Measurements from ENCODE around the gene ZNF236. TPM values are rescaled to one million over a fixed set of nuclear protein-coding genes. Genes with fewer than 3 reads are reported as not detected.

The ZNF236 gene
- total and polyA plus RNA-seq, 10 of the 15 experiments (the other 5 are each of a cell fraction or from before 2014, with no cell fraction given) = 1.0 to 14.4 (median 5.9) TPM

- TF ChIP-seq, protein P1, sequence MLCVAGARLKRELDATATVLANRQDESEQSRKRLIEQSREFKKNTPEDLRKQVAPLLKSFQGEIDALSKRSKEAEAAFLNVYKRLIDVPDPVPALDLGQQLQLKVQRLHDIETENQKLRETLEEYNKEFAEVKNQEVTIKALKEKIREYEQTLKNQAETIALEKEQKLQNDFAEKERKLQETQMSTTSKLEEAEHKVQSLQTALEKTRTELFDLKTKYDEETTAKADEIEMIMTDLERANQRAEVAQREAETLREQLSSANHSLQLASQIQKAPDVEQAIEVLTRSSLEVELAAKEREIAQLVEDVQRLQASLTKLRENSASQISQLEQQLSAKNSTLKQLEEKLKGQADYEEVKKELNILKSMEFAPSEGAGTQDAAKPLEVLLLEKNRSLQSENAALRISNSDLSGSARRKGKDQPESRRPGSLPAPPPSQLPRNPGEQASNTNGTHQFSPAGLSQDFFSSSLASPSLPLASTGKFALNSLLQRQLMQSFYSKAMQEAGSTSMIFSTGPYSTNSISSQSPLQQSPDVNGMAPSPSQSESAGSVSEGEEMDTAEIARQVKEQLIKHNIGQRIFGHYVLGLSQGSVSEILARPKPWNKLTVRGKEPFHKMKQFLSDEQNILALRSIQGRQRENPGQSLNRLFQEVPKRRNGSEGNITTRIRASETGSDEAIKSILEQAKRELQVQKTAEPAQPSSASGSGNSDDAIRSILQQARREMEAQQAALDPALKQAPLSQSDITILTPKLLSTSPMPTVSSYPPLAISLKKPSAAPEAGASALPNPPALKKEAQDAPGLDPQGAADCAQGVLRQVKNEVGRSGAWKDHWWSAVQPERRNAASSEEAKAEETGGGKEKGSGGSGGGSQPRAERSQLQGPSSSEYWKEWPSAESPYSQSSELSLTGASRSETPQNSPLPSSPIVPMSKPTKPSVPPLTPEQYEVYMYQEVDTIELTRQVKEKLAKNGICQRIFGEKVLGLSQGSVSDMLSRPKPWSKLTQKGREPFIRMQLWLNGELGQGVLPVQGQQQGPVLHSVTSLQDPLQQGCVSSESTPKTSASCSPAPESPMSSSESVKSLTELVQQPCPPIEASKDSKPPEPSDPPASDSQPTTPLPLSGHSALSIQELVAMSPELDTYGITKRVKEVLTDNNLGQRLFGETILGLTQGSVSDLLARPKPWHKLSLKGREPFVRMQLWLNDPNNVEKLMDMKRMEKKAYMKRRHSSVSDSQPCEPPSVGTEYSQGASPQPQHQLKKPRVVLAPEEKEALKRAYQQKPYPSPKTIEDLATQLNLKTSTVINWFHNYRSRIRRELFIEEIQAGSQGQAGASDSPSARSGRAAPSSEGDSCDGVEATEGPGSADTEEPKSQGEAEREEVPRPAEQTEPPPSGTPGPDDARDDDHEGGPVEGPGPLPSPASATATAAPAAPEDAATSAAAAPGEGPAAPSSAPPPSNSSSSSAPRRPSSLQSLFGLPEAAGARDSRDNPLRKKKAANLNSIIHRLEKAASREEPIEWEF (IDR thresholded peaks at IDR 0.05; ENCODE audit: insufficient replicate concordance, low read depth, low read length) = no peak
- no peak for TF ChIP-seq HDGF (IDR thresholded peaks at IDR 0.05)
- no peak for TF ChIP-seq CBX5 (IDR thresholded peaks at IDR 0.05; ENCODE audit: low read depth)
These were observed 170.1 kb downstream of the ZNF236 start (continued) for GRCh38 chr18:76992226-76993084.

DNA sequence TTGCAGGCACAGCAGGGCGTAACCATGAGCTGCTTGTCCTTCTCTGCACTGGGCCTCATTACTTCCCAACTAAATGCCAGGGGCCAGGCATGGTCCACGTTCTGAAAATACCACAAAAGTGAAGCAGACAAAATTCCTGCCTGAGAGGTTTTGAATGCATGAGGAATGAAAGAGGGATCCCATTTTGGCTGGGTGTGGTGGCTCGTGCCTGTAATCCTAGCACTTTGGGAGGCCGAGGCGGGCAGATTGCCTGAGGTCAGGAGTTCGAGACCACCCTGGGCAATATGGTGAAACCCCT lies 170.7 kb downstream of the ZNF236 start:
- intact Hi-C loops (cut with micrococcal nuclease; ENCODE audit: unreplicated experiment) (no loop called here), in situ Hi-C loops (cut with MboI) (no loop called here)
- ATAC-seq (no peak), FAIRE-seq (no peak), DNase-seq (ENCODE audit: low read depth, low spot score) (no peak)
- POLR2A ChIA-PET = no interaction called here
- Histone ChIP-seq H2AFZ (ENCODE audit: control insufficient read depth, low read depth, low read length) (no peak overlapping the region), H3K9ac (ENCODE audit: control insufficient read depth, insufficient read depth, low read length) (no peak overlapping the region), H3K4me3 (no peak overlapping the region), H3K36me3 (ENCODE audit: control insufficient read depth in 2 of 2, insufficient read depth in 2 of 2, low read length in 1 of 2) (no peaks in the 10 kb centered on the region), H4K20me1 (ENCODE audit: control insufficient read depth, insufficient read depth) (no peaks in the 10 kb centered on the region), H3K27me3 (replicated peaks in 1 of 2; ENCODE audit: control insufficient read depth in 2 of 2, insufficient read depth in 2 of 2, low read length in 1 of 2) (no peaks in the 10 kb centered on the region), H3K4me1 (ENCODE audit: control insufficient read depth, insufficient read depth, low read length) (peaks cover 9% of the 10 kb centered on the region; the same call in 1 of the 2 replicates), H3K27ac (ENCODE audit: control insufficient read depth, insufficient read depth) (no peak overlapping the region), H3K79me2 (ENCODE audit: control insufficient read depth, insufficient read depth, low read length) (no peaks in the 10 kb centered on the region), H3K9me3 (replicated peaks; ENCODE audit: control insufficient read depth, insufficient read depth, low read length) (no peaks in the 10 kb centered on the region), H3K4me2 (ENCODE audit: control insufficient read depth, insufficient read depth) (no peak overlapping the region)
- RAD21 ChIA-PET (ENCODE audit: unreplicated experiment) = no interaction called here
- SMC1A ChIA-PET (ENCODE audit: uncharacterized antibody, unreplicated experiment) = no interaction called here
- CTCF ChIA-PET = interaction anchor here (1.0 to 1.2 kb wide), 2 partner anchors 11 to 71 kb away, joined by 3 to 4 read pairs; no protein-coding TSS in a partner anchor
- no TSS peak for BruUV-seq (replicated peaks)
- WGBS (ENCODE audit: insufficient coverage, insufficient replicate concordance, low lambda C conversion rate, missing lambda C conversion rate) = 81% methylated on average over 6 of the region's 6 CpGs
- TF ChIP-seq EP300 (IDR thresholded peaks at IDR 0.05; ENCODE audit: borderline replicate concordance in 1 of 2, control insufficient read depth in 1 of 2, low read depth in 2 of 2, low read length in 2 of 2) (no peak), FOS (IDR thresholded peaks at IDR 0.05; ENCODE audit: borderline replicate concordance, extremely low read depth, insufficient read length) (no peak), SKIL (IDR thresholded peaks at IDR 0.05; ENCODE audit: low read depth, poor library complexity, severe bottlenecking) (no peak), TCF7 (IDR thresholded peaks at IDR 0.05; ENCODE audit: borderline replicate concordance) (no peak), STAT1 (conservative IDR thresholded peaks at IDR 0.05) (no peak)
- TF ChIP-seq, protein P2, sequence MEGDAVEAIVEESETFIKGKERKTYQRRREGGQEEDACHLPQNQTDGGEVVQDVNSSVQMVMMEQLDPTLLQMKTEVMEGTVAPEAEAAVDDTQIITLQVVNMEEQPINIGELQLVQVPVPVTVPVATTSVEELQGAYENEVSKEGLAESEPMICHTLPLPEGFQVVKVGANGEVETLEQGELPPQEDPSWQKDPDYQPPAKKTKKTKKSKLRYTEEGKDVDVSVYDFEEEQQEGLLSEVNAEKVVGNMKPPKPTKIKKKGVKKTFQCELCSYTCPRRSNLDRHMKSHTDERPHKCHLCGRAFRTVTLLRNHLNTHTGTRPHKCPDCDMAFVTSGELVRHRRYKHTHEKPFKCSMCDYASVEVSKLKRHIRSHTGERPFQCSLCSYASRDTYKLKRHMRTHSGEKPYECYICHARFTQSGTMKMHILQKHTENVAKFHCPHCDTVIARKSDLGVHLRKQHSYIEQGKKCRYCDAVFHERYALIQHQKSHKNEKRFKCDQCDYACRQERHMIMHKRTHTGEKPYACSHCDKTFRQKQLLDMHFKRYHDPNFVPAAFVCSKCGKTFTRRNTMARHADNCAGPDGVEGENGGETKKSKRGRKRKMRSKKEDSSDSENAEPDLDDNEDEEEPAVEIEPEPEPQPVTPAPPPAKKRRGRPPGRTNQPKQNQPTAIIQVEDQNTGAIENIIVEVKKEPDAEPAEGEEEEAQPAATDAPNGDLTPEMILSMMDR (IDR thresholded peaks at IDR 0.05 in 2 of 3, conservative IDR thresholded peaks at IDR 0.05 in 1 of 3; ENCODE audit: control insufficient read depth in 2 of 3, extremely low read depth in 1 of 3, insufficient read depth in 1 of 3, low read depth in 3 of 3, low read length in 3 of 3) = no peak
- TF ChIP-seq, protein P3, sequence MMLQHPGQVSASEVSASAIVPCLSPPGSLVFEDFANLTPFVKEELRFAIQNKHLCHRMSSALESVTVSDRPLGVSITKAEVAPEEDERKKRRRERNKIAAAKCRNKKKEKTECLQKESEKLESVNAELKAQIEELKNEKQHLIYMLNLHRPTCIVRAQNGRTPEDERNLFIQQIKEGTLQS (IDR thresholded peaks at IDR 0.05; ENCODE audit: borderline replicate concordance, extremely low read depth, low read depth, low read length) = no peak
